ENCODE data around the gene SNX1. TPM values are rescaled to one million over a fixed set of nuclear protein-coding genes. Genes with fewer than 3 reads are reported as not detected.

SNX1 gene
- total RNA-seq, 2 donors from 2014 or later = 116 to 125 TPM

DNA sequence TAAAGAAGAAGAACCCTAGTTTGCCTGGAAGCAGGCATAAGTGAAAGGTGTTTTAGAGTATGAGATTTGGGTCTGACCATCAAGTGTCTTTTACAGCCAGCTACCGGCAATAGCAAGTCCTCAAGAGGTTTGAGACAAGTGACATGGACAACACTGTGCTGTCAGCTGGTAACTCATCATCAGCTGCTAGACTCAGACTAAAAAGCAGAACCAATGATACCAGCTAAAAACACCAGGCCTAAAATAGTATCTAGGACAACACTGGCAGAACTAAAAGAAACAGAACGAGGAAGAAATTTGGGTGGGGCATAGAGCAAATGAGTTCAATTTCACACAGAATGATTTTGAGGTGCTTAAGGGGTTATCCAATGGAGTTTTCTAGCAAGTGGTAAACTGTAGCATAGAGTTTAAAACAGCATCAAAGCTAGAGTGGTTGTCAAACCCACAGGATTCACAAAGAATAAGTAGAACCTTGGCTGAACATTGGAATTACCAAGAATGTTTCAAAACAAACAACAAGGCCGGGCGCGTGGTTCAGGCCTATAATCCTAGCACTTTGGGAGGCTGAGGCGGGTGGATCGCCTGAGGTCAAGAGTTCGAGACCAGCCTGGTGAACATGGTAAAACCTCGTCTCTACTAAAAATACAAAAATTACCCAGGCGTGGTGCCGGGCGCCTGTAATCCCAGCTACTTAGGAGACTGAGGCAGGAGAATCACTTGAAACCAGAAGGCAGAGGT is 6.1 kb upstream of the SNX1 start:
- no peak for TF ChIP-seq CTCF (IDR thresholded peaks at IDR 0.05)
- DNase-seq = no peak
- Histone ChIP-seq H3K27me3 (no peaks in the 10 kb centered on the region), H3K9me3 (no peaks in the 10 kb centered on the region), H3K27ac (no peak overlapping the region), H3K36me3 (no peaks in the 10 kb centered on the region), H3K4me1 (peaks cover 10% of the 10 kb centered on the region), H3K4me3 (no peak overlapping the region), H3K9ac (ENCODE audit: low read depth in 2 of 2, low read length in 2 of 2) (no peak overlapping the region)
- intact Hi-C loops (cut with DNase I) = no loop called here

DNA sequence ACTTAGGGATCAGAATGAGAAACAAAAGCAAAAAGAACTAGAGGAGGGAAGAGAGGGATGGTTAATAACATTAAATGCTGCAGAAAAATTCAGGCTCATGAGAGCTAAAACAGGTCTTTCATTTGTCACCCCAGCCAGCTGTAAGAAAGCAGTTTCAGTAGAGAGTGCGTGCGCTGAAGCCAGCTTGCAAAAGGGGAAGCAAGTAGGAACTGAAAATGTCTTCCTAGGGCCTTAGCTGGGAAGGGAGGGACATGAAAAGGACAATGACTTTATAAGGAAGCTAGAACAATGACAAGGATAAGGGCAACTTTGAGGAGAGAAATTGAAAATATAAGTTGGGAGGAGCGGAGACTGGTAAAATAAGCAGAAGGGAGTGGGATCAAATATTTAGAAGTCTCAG is 5.3 kb upstream of the SNX1 start:
- Histone ChIP-seq H3K4me3 (no peak overlapping the region), H3K9me3 (no peaks in the 10 kb centered on the region), H3K4me1 (peaks cover 10% of the 10 kb centered on the region), H3K27me3 (no peaks in the 10 kb centered on the region), H3K9ac (ENCODE audit: low read depth in 2 of 2, low read length in 2 of 2) (no peak overlapping the region), H3K27ac (no peak overlapping the region), H3K36me3 (no peaks in the 10 kb centered on the region)
- intact Hi-C loops (cut with DNase I) = no loop called here
- no peak for TF ChIP-seq CTCF (IDR thresholded peaks at IDR 0.05)
- no peak for DNase-seq

GRCh38 chr15:64092075-64092820 is 3.5 kb upstream of the SNX1 start:
- Histone ChIP-seq H3K9ac (ENCODE audit: low read depth in 2 of 2, low read length in 2 of 2) (peak overlapping the region in 1 of 2 donors; percentile 90), H3K4me3 (peak overlapping the region; percentile 62), H3K27me3 (no peaks in the 10 kb centered on the region), H3K27ac (peak overlapping the region; percentile 79), H3K36me3 (no peaks in the 10 kb centered on the region), H3K4me1 (peaks cover 15% of the 10 kb centered on the region), H3K9me3 (no peaks in the 10 kb centered on the region)
- DNase-seq = no peak
- intact Hi-C loops (cut with DNase I) = no loop called here
- TF ChIP-seq CTCF (IDR thresholded peaks at IDR 0.05) = peak; percentile 14

DNA sequence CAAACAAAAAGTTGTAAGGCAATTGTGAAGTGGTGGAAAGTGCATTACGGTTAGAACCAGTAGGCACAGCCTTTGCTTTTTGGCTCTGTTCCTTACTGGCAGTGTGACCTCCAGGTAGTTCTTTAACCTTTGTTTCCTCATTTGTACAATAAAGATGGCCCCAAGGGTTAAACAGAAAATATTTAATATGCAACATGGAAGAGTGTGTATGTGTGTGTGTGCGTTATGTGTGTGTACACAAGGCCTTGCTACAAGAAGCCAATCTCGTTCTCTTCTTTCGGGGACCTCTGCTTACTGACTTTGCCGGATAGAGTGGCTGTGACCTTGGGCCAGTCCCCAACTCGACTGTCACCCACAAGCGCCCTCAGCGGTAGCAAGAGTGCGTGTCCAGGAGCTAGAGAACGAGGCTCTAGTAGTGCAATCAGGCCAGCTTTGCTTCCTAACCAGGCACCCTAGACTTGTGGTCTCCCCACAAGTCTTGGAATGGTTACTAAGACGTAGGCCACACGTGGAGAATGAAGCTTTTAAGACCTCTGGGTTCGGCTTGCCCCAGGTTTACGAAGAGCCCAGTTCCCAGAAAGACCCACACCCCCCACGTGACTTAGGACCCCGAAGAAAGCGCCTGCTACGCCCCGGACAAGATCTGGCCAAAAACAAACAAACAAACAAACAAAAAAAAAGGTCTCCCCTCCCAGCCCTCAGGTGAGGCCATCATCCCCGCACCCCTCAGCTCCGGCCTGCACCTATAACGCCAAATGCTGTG is 2.7 kb upstream of the SNX1 start:
- TF ChIP-seq CTCF (IDR thresholded peaks at IDR 0.05) = no peak
- H3K4me3 ChIP-seq = peak overlapping the region; percentile 62
- H3K4me1 ChIP-seq = peaks cover 22% of the 10 kb centered on the region
- peak overlapping the region; percentile 75 to 90 for H3K9ac ChIP-seq (ENCODE audit: low read depth in 2 of 2, low read length in 2 of 2)
- H3K27me3 ChIP-seq = no peaks in the 10 kb centered on the region
- H3K9me3 ChIP-seq = no peaks in the 10 kb centered on the region
- intact Hi-C loops (cut with DNase I) = no loop called here
- H3K36me3 ChIP-seq = no peaks in the 10 kb centered on the region
- DNase-seq = peak; percentile 67
- H3K27ac ChIP-seq = peak overlapping the region; percentile 79

DNA sequence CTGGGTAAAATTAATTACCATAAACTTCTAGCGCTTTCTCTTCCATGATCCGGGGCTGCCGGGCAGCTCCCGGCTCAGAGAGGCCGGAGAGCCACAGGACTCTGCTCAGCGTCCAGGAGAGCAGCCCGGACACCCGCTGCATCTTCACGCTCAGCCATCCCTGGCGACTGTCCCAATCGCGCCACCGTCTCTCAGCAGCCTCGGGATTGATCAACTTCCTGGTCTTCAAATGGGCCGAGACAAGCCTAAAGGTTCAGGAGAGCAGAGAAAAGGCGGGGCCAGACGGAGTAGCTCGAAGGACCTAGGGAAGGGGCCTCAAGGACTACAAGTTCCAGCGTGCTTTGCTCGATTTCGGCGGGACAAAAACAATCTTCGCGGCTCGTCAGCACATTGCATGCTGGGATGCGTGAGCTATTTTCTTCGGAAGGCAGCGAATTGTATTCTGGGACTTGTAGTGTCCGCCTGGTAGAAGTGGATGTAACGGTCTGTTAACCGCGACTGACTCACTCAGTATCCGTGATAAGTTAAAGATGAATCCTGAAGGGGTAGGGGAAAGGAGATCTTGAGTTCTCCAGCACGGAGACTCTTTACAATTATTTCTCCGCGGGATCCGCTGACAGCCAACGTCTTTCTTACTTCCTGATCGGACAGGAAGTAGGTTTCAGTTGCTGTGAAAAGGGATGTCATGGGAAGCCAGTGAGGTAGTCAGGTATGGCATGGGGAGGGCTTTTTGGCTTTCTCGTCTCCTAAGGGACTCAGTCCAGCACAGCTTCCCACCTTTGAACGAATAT is 2.0 kb upstream of the SNX1 start, which contains the start of gene CIAO2A:
CIAO2A (minus strand) TSS at position 212 of the 791 bp plus-strand sequence; CDS start at position 142, 70 bp downstream.
- peak; percentile 98 for DNase-seq
- Histone ChIP-seq H3K4me3 (peak within 1 kb of the TSS; percentile 62), H3K36me3 (no peaks in the 10 kb centered on the region), H3K27me3 (no peaks in the 10 kb centered on the region), H3K9me3 (no peaks in the 10 kb centered on the region), H3K4me1 (peaks cover 22% of the 10 kb centered on the region), H3K27ac (peak within 1 kb of the TSS; percentile 79), H3K9ac (ENCODE audit: low read depth in 2 of 2, low read length in 2 of 2) (peak within 1 kb of the TSS; percentile 75 to 90)
- intact Hi-C loops (cut with DNase I) = no loop called here
- TF ChIP-seq CTCF (IDR thresholded peaks at IDR 0.05) = no peak

Data from colonic mucosa (tissue), 4 donors.